GM23248 (cell line): ENCODE measurements around the gene SEPSECS.

Experiments used
- EZH2 ChIP-seq: fragments of 200-600 bp; sonication (generic); IDR thresholded peaks from 2 replicates; pipeline ENCODE4 v1.6.1; 2018; ENCODE audit warnings: antibody characterized with exemption, mild to moderate bottlenecking; ENCODE audit not compliant: insufficient read depth, poor library complexity, severe bottlenecking
- EZH2phosphoT487 ChIP-seq: fragments of 200-600 bp; sonication (generic); IDR thresholded peaks from 2 replicates; pipeline ENCODE4 v1.6.1; 2018; ENCODE audit warnings: antibody characterized with exemption, moderate library complexity, mild to moderate bottlenecking, low read depth; ENCODE audit not compliant: insufficient read depth

- TF ChIP-seq EZH2 = no peak
- no peak for TF ChIP-seq EZH2phosphoT487
Observed at GRCh38 chr4:25098964-25099891, 61.0 kb downstream of the SEPSECS start.
